Stimulated activated CD8-positive, alpha-beta memory T cell treated with anti-CD3 and anti-CD28 coated beads, Interleukin-15, amount 100 ng/mL, for 48 hours (primary cell): ENCODE results near the gene ACP4.
"Not testable (repeated sequence)": the region's sequence is repeated elsewhere in the genome, so short reads cannot be mapped to it uniquely, and the experiment has no call there.

Experiments
- DNase-seq, 2 donors: peaks; one replicate each; pipeline ENCODE4 v3.0.0-alpha.2; 2020; ENCODE audit warnings: low read depth in 2 of 2

ACP4 gene

DNA sequence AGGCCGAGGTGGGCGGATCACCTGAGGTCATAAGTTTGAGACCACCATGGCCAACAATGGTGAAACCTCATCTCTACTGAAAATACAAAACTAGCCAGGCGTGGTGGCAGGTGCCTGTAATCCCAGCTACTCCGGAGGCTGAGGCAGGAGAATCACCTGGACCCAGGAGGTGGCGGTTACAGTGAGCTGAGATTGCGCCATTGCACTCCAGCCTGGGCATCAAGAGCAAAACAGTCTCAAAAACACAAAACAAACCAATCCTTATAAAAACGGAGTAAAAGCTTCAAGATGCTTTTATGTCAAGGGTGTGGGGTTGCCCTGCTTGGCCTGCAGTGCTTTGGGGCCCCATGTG lies 7.2 kb downstream of the ACP4 start:
- no peak for DNase-seq

DNA sequence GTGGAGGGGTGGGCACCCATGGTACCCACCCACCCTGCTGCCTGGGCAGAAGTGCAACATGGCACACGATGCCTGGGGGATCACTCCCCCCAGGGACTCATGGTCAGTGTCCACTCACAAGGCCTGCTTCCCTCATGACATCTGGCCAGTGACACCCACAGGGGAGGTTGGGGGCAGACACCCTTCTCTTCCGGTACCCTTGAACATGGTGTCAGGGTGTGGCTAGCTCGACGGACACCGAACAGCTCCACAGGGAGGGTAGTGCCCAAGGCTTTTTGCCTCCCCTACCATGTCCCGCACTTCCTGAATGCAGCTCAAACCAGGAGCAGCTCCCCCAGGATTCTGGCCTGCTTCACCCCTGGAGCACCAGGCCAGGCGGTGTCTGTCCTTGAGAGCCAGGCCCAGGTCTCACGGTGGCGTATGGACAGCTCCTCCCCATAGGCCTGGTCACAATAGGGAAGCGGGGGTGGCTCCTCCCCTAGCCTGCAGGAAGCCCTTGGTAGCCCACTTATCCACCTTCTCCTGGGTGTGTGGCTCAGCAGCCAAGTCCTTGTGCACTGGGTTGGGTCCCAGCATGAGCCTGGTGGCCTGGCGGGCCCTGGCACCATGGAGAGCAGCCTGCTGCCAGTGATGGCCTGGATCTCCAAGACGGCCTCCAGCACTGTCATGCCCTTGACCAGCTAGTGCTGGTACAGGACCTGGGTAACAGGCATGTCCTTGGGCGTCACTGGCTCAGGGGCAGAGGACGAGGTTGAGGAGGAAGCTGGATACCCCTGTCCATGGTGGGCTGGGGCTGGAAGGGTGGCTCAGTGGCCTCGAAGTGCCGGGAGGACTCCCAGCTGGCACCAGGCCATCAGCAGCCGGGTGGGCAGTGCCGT lies 7.8 kb downstream of the ACP4 start:
- no peak for DNase-seq

DNA sequence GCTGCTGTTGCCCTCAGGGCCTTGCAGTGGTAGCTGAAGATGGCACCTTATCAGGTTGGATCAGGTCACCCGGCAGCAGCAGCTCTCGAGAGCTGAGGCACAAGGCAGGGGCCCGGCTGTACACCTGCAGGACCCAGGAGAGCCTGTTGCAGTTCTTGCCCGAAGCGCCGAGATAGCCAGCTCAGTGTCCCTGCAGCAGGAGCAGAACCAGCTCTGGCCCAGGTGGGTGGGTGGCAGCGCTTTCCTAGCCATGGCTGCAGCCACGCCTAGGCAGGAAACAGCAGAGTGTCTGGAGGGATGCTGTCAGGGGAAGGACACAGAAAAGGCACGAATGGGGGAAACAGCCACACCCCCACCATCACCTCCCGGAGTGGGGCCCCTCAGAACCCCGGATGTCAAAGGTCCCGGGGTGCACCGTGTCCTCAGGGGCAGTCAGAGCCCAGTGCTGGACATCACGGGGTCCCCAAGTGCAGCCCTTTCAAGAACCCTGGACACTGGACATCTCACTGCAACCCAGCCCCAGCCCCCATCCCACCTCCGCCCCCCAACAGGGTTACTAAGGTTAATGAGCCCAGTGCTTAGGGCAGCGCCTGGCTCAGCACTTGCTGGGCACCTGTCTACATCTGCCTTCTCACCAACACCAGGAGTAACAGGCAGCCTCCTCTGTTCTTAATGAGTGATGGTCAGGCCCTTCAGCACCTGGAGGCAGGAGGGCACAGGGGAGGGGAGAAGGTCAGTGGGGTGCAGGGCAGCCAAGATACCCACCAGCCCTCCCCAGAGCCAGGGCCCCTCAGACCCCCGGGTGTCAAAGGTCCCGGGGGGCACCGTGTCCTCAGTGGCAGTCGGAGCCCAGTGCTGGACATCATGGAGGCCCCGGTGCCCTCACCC lies 8.7 kb downstream of the ACP4 start:
- DNase-seq, result no peak

DNA sequence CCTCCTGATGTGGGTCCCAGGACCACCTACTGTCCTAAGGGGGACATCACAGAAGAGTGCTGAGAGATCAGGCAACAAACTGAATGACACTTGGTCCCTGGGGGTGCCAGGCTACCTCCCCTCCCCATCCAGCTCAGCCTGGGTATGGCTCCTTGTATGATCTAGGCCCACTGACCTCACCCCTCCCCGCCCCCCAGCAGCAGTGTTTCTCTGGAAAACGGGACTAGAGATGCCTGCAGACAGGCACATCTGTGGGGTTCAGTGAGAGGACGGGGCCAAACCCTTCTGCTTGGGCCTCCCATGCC lies 9.3 kb downstream of the ACP4 start:
- DNase-seq, result no peak

DNA sequence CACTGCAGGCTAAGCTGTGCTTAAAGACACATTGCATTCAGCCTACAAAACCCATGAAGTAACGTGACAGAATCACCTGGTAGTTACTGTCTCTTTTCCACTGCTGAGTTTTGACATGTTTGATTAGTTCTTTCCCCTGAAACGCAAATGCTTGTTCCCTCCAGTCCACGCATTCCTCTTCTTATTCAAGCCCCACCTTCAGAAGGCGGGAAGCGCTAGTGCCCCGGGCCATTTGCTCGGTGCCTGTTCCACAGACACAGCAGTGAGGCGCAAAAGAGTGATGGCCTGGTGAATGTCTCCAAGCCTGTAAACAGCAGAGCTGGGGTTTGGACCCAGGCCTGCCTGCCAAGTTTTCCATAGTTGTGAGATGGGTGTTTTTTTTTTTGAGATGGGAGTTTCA lies 10.9 kb downstream of the ACP4 start:
- DNase-seq, result no peak

DNA sequence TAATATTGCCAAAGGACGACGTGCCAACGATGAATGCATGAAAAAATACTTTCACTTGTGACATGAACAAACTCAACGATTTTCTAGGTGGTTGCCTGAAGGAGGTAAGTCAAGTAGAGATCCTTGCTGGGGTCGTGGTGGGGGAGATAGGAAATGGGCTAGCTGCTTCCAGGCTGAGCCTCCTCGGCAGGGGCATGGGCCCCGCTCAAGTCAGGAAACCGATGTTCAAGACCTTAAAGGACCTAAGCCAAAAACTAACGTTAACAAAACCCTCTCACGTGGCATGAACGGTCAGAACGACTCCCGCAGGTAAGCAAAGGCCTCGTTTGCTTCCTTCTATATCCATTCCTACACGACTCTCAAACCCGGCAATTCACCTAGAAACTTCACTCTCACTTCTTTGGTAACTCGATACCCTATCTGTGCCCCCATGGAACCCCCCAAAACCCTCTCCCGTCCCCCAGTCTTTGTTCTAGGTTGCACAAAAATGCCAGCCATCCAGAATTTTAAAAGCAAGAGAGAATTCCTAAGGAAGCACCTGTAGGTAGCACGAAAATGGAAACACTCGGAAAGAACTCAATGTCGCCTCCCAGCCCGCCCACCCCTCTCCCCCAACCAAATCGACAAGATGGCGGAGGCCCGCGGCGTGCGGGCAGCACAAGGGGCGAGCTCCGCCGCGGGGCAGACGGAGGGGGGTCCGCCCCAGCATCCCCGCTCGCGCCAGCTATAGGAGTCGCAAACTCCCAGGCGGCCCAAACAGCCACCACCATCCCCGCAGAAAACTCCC lies 13.6 kb downstream of the ACP4 start:
- peak in 1 of 2 donors; percentile 30 for DNase-seq

DNA sequence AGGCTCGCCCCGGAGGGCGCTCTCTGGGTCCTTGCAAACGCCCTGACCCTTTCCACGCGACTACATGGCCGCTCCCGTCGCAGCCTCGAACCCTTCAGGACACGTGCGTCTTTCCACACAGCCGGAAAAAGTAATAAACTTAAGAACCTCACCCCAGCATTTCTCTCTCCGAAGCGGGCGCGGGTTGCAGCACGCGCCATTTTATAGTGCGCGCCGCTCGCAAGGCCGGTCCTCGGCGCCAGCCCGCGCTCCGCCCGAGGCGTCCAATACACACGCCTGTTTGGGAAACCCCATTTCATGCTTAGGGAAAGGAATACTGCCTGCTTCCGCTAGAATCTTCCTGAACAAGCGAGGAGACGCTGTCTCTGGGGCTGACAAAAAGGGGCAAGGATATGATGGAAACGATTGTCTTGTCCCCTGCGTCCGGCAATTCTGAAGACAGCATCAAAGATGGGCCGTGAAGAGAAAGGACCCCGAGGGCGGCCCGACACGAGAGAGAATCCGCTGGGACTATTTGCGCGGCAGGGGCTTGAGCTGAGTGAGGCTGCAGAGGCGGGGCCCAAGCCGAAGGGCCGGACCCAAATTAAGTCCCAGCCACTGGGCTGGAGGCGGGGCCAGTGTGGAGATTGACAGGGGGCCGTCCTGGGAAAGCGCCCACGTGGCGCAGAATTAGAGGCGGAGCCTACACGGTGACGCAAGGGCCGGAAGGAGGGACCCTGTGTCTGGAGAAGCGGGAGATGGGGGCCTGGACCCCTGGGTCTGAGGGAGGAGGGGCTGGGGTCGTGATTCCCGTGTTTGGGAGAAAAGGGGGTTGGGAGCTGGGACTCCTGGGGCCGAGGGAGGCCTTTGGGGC lies 14.4 kb downstream of the ACP4 start:
- peak; percentile 96 to 98 for DNase-seq

DNA sequence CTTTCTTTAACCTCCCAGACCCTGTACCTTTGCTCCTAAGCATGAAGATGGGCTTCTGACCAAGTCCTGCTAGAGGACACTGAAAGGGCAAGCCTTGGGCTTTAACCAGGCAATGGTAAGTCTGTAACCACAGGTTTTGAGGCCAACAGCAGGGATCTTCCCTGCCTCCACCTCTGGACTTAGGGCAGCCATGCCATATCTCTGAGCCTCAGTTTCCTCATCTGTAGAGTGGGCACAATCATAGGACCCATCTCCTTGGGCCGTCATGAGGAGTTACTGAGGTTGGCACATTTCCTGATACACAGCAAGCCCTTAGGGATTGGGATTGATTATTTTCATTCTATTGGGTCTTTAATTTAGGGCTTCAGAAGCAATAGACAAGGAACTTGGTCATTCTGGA lies 18.6 kb downstream of the ACP4 start:
- no peak for DNase-seq

DNA sequence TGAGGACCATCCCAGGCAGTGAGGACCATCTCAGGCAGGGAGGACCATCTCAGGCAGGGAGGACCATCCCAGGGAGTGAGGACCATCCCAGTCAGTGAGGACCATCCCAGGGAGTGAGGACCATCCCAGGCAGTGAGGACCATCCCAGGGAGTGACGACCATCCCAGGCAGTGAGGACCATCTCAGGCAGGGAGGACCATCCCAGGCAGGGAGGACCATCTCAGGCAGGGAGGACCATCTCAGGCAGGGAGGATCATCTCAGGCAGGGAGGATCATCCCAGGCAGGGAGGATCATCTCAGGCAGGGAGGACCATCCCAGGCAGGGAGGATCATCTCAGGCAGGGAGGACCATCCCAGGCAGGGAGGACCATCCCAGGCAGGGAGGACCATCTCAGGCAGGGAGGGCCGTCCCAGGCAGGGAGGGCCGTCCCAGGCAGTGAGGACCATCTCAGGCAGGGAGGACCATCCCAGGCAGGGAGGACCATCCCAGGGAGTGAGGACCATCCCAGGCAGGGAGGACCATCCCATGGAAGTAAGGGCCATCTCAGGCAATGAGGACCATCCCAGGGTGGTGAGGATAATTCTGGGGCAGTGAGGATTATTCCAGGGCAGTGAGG lies 21.5 kb downstream of the ACP4 start:
- not testable (repeated sequence) for DNase-seq

DNA sequence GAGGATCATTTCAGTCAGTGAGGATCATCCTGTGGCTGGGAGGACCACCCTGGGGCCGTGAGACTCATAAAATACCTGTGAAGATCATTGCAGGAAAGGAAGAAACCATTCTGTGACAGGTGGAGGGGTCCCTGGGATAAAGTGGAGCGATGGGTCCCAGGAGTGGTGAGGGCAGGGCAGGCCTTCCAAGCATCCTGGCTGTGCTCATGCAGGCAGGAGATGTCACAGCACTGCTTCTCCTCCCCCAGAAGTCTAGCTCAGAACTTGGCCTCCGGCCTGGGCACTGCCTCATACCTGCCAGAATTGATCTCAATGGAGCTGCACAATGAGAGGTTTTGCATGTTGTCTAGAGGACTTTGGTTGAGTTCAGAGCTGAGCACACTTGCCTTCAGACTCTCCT lies 22.3 kb downstream of the ACP4 start:
- no peak for DNase-seq

DNA sequence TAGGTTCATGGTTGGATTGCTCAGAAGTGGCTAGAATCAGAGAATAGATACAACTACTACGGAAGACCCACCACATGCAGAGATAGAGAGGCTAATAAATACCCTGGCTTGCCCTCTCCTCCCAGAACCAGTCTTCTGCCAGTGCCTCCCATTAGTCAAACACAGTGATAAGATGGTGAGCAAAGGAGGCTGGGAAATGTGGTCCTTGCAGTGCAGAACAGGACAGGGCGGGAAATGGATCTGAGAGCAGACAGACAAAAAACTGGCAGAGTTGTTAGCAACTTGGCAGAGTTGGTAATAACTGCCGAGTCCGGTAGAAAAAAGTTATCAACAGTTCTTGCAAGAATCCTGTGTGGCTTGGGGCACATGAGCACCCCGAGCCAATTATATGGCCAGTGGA lies 24.7 kb downstream of the ACP4 start:
- no peak for DNase-seq

DNA sequence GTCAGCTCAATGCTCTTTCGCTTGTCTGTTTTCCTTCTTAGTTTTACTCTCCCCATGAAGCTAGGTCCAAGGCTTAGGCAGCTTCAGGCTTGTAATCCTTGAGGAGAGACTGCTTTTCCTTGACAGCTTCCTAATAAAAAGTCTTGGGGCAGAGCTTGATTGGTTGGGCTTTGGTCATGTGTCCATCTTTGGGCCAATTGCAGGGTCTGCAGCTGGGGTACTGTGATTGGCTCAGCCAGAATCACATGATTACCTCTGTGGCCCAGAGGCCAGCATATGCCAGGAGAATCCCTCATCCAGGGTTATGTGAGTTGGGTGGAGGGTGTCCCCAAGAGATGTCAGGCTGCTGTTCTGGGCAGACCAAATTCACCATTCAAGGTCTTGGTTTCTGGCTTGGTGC lies 25.2 kb downstream of the ACP4 start:
- no peak for DNase-seq

DNA sequence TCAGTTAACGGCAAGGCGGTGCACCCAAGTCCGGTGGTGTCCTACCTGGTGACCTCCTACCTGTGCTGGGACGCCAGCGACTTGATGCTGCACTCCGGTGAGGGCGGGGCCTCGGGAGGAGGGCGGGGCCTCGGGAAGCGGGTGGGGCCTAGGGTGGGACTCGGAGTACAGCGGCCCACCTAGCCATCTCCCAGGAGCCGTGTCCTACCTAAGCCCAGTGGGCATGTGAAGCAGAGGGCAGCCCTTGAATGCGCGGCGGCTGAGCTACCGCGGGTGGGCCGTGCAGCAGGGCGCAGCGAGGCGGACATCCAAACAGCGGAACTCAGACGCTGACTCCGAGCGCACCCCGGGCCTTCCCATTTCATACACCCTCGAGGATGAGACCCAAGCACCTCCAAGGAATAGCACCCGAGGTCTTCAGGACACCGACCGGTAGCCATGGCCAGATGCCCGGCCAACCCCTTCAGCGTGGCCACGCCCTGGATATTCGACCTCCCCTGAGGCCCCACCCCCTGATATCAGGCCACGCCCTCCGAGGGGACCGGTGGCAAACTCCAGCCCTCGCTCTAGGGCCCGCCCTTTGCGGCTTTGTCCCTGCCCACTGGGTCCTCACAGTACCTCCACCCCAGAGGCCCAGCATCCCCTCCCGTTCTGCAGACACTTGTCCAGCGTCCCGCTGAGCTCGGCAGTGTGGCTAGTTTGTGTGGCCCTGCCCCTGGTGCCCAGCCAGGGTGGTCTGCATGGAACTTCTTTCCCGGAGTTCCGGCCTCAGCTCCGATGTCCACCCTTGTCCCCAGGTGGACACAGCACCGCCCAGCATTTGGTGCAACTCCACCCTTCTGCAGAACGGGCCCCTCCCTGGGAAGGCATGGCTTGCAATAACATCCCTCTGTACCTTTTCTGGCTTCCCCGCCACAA lies 28.0 kb downstream of the ACP4 start:
- DNase-seq, result peak in 1 of 2 donors; percentile 43

DNA sequence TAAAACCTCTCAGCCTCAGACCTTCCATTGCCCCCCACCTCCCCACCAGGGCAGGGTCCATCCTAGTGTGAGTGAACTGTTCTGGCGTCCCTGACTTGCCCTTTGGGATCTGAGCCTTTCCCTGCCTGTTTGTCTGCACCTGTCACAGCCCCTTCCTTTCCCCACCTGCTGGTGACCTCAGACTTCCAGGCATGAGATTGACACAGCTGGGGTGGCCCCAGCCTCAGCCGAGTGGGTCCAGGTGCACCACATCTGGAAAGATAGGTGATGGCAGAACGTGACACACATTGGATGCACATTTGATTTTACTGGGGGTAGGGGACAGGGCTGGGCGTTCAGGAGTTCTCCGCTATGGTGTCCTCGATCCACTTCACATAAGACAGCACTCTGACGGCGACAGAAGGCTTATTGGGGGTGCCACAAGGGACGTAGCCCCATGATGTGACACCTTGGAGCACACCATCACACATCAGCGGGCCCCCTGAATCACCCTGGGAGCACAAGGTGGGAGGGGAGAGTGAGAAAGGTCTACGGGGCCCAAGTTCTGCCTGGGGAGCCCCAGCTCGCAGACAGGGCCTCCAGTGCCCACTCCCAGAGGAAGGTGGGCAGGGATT lies 28.8 kb downstream of the ACP4 start:
- no peak for DNase-seq

DNA sequence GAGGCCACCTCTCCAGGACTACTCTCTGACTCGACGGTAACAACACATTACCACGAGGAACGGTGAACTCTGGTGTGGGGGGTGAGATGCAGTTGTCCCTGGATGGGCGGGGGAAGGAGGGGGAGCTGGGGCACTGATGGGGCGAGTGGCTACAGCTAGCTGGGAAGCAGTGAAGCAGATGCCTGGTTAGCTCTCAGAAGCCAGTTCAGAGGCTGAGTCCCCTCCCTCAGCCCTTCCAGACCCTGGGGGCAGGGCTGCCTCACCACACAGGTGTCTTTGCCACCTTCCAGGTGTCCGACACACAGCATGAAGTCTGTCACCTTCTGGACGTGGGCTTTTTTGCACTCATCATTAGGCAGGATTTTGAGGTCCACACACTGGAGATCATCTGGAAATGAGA lies 29.4 kb downstream of the ACP4 start:
- no peak for DNase-seq

DNA sequence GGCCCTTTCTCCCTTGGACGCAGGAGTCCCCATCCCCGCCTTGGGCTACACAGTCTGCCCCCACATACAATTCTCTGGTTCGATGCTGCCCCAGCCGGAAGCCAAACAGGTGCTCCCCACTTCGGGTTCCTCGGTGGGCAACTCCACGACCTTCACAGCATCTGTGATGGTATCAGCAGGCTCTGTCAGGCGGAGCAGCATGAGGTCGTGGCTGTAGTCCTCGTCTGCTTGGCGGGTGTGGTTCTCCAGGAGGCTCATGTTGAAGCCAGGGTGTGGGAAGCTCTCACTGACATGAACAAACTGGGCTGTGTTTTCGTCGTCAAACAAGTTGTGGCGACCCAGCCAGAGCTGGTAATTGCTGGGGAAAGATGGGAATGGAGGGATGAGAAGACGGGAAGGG lies 29.9 kb downstream of the ACP4 start:
- DNase-seq, result no peak

DNA sequence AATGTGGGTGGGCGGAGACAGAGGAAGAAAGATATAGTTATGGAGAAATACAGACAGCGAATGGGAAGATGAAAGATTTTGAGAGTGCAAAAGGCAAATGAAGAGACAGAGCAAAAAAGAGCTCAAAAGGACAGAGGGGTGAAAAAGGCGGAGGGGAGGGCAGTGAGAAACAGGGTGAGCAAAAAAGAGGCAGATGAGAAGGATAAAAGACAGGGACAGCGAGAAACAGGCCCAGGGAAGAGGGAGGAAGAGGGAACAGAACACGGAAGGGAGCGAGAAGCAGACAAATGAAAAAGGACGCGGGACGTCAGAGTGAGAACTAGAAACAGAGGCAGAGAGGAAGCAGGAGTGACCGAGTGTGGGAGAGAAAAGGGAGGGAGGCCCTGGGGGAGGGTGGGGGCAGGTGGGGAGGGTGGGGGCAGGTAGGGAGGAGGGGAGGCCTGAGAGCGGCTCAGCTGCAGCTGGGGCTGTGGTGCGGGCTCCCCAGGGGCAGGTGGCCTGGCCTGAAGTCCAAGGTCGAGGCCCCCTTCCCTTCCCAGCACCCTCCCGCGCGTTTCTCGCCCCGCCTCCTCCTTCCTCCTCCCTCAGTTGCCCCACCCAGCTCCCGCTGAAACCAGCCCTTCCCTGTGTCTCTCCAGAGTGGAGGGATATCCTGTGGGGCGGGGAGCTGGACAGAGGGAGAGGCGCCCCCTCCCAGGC lies 30.5 kb downstream of the ACP4 start:
- no peak for DNase-seq

DNA sequence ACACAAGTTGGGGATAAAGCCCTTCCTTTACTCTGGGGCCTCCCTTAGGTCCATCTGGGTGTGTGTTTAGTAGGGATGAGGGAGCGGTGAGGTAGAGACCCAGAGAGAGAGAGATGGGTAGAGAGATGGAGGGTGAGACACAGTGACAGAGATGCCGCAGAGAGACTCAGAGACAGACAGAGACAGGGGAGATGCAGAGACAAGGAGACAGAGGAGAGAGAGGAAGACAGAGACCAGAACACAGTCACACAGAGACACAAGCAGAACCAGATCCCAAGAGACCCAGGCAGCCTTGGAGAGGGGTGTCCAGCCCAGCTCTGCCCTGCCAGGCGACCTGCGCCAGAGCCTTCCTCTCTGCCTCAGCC lies 31.0 kb downstream of the ACP4 start:
- no peak for DNase-seq

DNA sequence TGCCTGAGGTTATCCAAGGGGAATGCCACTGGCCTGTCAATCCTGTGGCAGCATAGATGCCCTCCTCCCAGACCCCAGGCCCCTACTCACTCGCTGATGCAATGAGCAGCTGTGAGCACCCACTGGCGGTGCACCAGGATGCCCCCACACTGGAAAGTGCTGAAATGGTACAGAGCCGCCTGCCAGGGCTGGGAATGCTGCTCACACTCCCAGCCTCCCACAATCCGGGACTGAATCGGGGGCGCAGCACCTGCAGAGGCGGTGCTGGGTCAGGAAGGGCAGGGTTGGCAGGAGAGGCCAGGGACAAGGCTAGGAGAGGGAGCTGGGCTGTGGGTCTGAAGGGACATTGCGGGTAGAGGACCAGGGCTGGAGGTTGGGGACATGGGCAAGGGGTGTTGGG lies 31.4 kb downstream of the ACP4 start:
- DNase-seq, result no peak
